Body of pancreas (tissue), 4 donors: ENCODE data around the gene ATP2B2. TPM values are rescaled to one million over a fixed set of nuclear protein-coding genes. Genes with fewer than 3 reads are reported as not detected.

Experiments used
- ATAC-seq: fragments of 150-250 bp; one replicate; pipeline ENCODE4 v1.9.1; 2016
- DNase-seq, 4 donors: peaks; one replicate each; pipeline ENCODE4 v3.0.0-alpha.2; 2019
- H3K27ac ChIP-seq, 4 donors: fragments of 200-600 bp; sonication (generic); 1 replicate in 3 of 4; 2 replicates in 1 of 4; pipeline versions ENCODE4 v1.5.1 to v1.6.1; 2016 to 2019; ENCODE audit warnings: mild to moderate bottlenecking in 1 of 4, mixed read lengths in 1 of 4, moderate library complexity in 1 of 4
- H3K27me3 ChIP-seq, 2 donors: fragments of 200-600 bp; sonication (generic); one replicate each; pipeline ENCODE4 v1.6.0; 2016; ENCODE audit warnings: mild to moderate bottlenecking in 1 of 2
- H3K36me3 ChIP-seq, 2 donors: fragments of 200-600 bp; sonication (generic); replicated peaks in 1 of 2; 2 replicates each; pipeline ENCODE4 v1.5.1; 2016; ENCODE audit warnings: low read depth in 2 of 2; ENCODE audit not compliant: insufficient read depth in 1 of 2
- H3K4me1 ChIP-seq: fragments of 200-600 bp; sonication (generic); one replicate; pipeline ENCODE4 v1.6.0; 2016
- H3K4me3 ChIP-seq, 2 donors: fragments of 200-600 bp; sonication (generic); 1 replicate in 1 of 2; 2 replicates in 1 of 2; pipeline ENCODE4 v1.5.1; 2016 to 2019
- H3K9me3 ChIP-seq, 3 donors: fragments of 200-600 bp; sonication (generic); 1 replicate in 2 of 3; 2 replicates in 1 of 3; pipeline ENCODE4 v1.5.1; 2016
- CTCF ChIP-seq, 7 experiments: fragments of 450-650 bp in 4 of 7; fragments of 200-600 bp in 3 of 7; sonication (generic) in 3 of 7; IDR thresholded peaks; one replicate each; pipeline ENCODE4 v1.5.1; 2016 to 2019; ENCODE audit warnings: antibody characterized with exemption in 7 of 7
- POLR2A ChIP-seq, 3 donors: fragments of 450-650 bp; IDR thresholded peaks; one replicate each; pipeline ENCODE4 v1.6.1; 2016; ENCODE audit warnings: antibody characterized with exemption in 3 of 3, mild to moderate bottlenecking in 2 of 3
- WGBS, 2 donors: methylation state at CpG; one replicate each; pipeline ENCODE4 v1.1.5; 2017; 5-methylcytosine and 5-hydroxymethylcytosine counted together
- intact Hi-C: fragments of 100-400 bp; cut with DNase I; formaldehyde crosslinking; loops from one replicate; pipeline ENCODE4 v1.15.1; 2023
- microRNA counts, 2 donors: library from miRNA; unstranded; fragments of <30 nt; microRNA quantifications; one replicate each; lab custom pipeline; 2017
- microRNA-seq, 2 donors: library from miRNA; unstranded; fragments of <30 nt; microRNA quantifications; one replicate each; pipeline ENCODE4, GENCODE V29; 2016; ENCODE audit warnings: borderline number of aligned reads in 2 of 2, borderline replicate concordance in 2 of 2
- small RNA-seq: library from RNA; depleted of rRNA; stranded (forward); fragments of <200 nt; gene quantifications from one replicate; pipeline ENCODE3, GENCODE V24; 2016
- total RNA-seq, 2 donors: library from RNA; depleted of rRNA; stranded (reverse); fragments of >200 nt; gene quantifications; one replicate each; pipeline ENCODE4 v1.1.0, GENCODE V29; 2016

ATP2B2 gene
- total RNA-seq, 2 donors from 2014 or later: 0.52 TPM; not detected in 1

- DNase-seq (no peak), ATAC-seq (no peak)
- H3K4me3 ChIP-seq: no peak overlapping the region
- H3K9me3 ChIP-seq: no peaks in the 10 kb centered on the region
- WGBS, 2 donors: 90% methylated on average over 11 to 13 of the region's 13 CpGs
- no peaks in the 10 kb centered on the region for H3K27me3 ChIP-seq
- peaks cover 17% of the 10 kb centered on the region for H3K4me1 ChIP-seq
- peaks cover 6 to 19% of the 10 kb centered on the region in 2 donors for H3K36me3 ChIP-seq
- TF ChIP-seq CTCF (IDR thresholded peaks at IDR 0.05) (no peak), POLR2A (IDR thresholded peaks at IDR 0.05) (no peak)
- H3K27ac ChIP-seq: no peak overlapping the region
- intact Hi-C loops: no loop called here
Measured at GRCh38 chr3:10279384-10280176, 225.8 kb downstream of the ATP2B2 start.

DNA sequence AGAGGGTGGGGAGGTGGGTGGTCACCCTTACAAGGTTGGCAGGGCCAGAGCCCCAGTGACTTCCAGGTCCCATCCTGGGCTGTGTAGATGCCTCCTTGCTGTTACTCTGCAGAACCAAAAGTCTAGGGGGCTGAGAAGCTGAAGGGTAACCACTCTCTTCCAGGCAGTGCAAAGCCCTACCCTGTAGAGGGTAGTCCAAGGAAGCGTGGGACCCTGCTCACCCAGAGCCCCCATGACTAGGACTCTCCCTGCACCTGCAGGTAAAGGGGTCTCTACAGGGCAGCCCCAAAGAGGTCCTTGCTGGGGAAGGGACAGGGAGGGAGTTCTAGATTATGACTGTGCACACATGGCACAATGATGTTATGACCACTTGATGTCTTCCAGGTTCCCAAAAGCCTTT lies 226.9 kb downstream of the ATP2B2 start:
- DNase-seq (no peak), ATAC-seq (no peak)
- intact Hi-C loops: no loop called here
- peaks cover 23% of the 10 kb centered on the region for H3K4me1 ChIP-seq
- H3K27ac ChIP-seq: no peak overlapping the region
- no peaks in the 10 kb centered on the region for H3K27me3 ChIP-seq
- H3K36me3 ChIP-seq: peaks cover 6 to 19% of the 10 kb centered on the region in 2 donors
- 100% methylated on average over 1 of the region's 1 CpG; no CpG with 5 or more reads in 1 of the 2 donors for WGBS, 2 donors
- TF ChIP-seq POLR2A (IDR thresholded peaks at IDR 0.05) (no peak), CTCF (IDR thresholded peaks at IDR 0.05) (no peak)
- no peak overlapping the region for H3K4me3 ChIP-seq
- no peaks in the 10 kb centered on the region for H3K9me3 ChIP-seq

DNA sequence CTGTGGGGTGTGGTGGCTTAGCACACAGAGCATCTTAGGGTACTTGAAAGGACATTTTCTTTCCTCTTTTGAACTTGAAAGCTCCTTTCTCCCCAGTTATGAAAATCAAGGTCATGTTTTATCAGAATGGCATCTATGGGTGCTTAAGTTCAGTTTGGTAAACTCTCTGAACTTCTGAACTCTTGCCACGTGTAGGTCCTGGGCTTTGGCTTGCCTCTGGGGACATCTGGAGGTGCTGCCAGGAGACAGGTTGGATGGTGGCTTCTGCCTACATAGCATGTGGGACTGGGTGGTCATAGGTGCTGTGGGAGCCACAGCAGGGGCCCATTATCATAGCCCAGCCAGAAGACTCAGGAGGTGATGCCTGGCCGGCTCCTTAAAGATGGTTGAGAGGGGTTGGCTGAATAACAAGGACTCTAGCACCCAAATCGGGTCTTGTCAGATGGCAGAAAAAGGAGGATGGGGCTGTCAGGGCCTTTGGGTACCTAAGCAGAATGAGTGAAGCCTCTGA lies 228.2 kb downstream of the ATP2B2 start:
- no peak overlapping the region for H3K27ac ChIP-seq
- peaks cover 6 to 17% of the 10 kb centered on the region in 2 donors for H3K36me3 ChIP-seq
- H3K4me3 ChIP-seq: no peak overlapping the region
- ATAC-seq (no peak), DNase-seq (no peak)
- H3K9me3 ChIP-seq: no peaks in the 10 kb centered on the region
- TF ChIP-seq POLR2A (IDR thresholded peaks at IDR 0.05): no peak
- no peak for TF ChIP-seq CTCF (IDR thresholded peaks at IDR 0.05)
- no peaks in the 10 kb centered on the region for H3K27me3 ChIP-seq
- intact Hi-C loops: no loop called here
- H3K4me1 ChIP-seq: peaks cover 31% of the 10 kb centered on the region
- WGBS, 2 donors: 70 to 71% methylated on average over 3 of the region's 3 CpGs

DNA sequence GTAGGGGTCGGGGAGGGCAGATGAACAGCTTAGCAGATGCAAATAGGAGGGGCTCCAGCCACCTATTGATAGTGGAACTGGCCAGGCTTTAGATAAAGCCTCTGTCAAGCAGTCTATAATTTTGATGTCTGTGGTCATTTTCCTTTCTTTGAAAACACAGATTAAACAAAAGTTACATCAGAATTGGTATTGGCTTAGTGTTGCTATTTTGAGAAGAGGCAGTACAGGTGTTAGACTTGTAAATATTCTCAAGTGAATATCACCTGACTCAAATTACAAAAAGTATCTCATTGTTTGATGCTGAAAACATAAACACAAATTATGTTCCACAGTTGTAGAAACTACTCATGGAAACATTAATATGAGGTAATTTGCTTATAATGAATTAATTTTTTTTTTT lies 230.8 kb downstream of the ATP2B2 start:
- peak; percentile 83 for ATAC-seq
- TF ChIP-seq POLR2A (IDR thresholded peaks at IDR 0.05) (no peak), CTCF (IDR thresholded peaks at IDR 0.05) (no peak)
- no peak for DNase-seq
- intact Hi-C loops: no loop called here
- Histone ChIP-seq H3K9me3 (no peaks in the 10 kb centered on the region), H3K27ac (peak overlapping the region; percentile 19 to 73 (median 64)), H3K36me3 (peaks cover 0 to 17% of the 10 kb centered on the region in 2 donors), H3K4me1 (peaks cover 31% of the 10 kb centered on the region), H3K27me3 (no peaks in the 10 kb centered on the region), H3K4me3 (no peak overlapping the region)
- WGBS, 2 donors: 26 to 35% methylated on average over 1 of the region's 1 CpG

MicroRNAs encoded within 50 kb of the gene (microRNA counts, 767-probe panel; counts per million panel counts)
- microRNA hsa-miR-378b (lab: Ali Mortazavi, UCI): 0 to 736 counts per million in 2 donors
- microRNA hsa-miR-885-3p (lab: Ali Mortazavi, UCI): 0 to 736 counts per million in 2 donors
- microRNA hsa-miR-885-5p (lab: Ali Mortazavi, UCI): 0 to 736 counts per million in 2 donors

Small RNA genes lying within 50 kb of the gene (microRNA-seq; reads per million reads assigned to microRNA genes)
- gene MIR378B (0 to 0.47 reads per million in 2 donors), gene MIR885 (0 to 1.4 reads per million in 2 donors)

Small RNA genes lying within 50 kb of the gene (small RNA-seq; reads per million reads assigned to genes)
- gene MIR378B (not detected), gene MIR885 (not detected), gene RF02126 (not detected)

Other genes starting within 250 kb of the ATP2B2 start
- 1 to 10 TPM; 3.6 to 4.2 TPM for gene GHRL, start 212.6 kb downstream of the ATP2B2 start, total RNA-seq
- 100 to 1,000 TPM in 1 of 2 donors, 10 to 100 TPM in 1; 71.6 to 129 TPM for gene SEC13, start 184.5 kb downstream of the ATP2B2 start, total RNA-seq